ENCODE data around the gene EPN2.

Gene EPN2

DNA sequence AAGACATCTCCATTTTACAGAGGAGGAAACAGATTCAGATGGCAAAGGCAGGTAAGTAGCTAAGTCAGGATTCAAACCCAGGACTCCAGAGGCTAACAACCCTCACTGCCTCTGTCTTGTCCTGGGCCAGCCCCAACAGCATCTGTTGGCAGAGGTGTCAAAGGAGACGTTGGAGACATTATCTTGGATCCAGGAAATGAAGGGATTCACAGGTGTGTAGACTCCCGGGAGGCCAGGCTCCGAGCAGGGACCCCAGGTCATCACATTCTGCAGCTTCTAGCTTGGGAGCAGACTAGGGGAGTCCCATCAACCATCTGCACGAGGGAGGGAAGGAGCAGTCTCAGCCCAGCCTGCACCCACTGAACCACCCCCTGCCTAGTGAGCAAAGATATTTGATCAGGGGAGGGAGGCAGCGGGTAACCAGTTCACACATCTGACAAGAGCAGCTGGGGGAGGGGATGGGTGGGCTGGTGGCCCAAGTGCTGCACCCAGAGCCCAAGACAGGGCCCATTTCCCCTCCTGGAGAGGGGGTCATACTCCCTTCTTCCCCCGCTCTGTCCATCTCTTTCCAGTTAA lies 126.4 kb downstream of the EPN2 start:
- H3K4me3 ChIP-seq (ENCODE audit: low read length): no peak overlapping the region
- TF ChIP-seq CTCF (IDR thresholded peaks at IDR 0.05; ENCODE audit: insufficient read depth, low read depth, low read length, missing control alignments): no peak
- no peak for DNase-seq (ENCODE audit: low read depth)

- H3K4me3 ChIP-seq (ENCODE audit: low read length): no peak overlapping the region
- TF ChIP-seq CTCF (IDR thresholded peaks at IDR 0.05; ENCODE audit: insufficient read depth, low read depth, low read length, missing control alignments): no peak
- DNase-seq (ENCODE audit: low read depth): peak; percentile 50
Observed at GRCh38 chr17:19364699-19365498, 127.7 kb downstream of the EPN2 start.

DNA sequence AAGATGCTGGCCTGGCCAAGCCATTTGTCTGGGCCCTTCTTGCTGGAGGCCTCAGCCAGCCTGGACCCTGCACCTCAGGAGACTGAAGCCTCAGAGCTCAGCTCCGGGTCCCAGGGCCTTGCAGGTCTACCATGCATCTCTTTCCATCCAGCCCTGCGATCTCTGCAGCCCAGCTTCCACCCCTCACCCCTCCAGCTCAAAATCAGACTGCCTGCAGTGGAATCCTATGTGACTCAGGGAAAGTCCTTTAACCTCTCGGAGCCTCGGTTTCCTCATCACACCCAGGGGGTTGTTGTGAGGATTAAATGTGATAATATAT lies 128.3 kb downstream of the EPN2 start:
- no peak for TF ChIP-seq CTCF (IDR thresholded peaks at IDR 0.05; ENCODE audit: insufficient read depth, low read depth, low read length, missing control alignments)
- no peak for DNase-seq (ENCODE audit: low read depth)
- H3K4me3 ChIP-seq (ENCODE audit: low read length): no peak overlapping the region

DNA sequence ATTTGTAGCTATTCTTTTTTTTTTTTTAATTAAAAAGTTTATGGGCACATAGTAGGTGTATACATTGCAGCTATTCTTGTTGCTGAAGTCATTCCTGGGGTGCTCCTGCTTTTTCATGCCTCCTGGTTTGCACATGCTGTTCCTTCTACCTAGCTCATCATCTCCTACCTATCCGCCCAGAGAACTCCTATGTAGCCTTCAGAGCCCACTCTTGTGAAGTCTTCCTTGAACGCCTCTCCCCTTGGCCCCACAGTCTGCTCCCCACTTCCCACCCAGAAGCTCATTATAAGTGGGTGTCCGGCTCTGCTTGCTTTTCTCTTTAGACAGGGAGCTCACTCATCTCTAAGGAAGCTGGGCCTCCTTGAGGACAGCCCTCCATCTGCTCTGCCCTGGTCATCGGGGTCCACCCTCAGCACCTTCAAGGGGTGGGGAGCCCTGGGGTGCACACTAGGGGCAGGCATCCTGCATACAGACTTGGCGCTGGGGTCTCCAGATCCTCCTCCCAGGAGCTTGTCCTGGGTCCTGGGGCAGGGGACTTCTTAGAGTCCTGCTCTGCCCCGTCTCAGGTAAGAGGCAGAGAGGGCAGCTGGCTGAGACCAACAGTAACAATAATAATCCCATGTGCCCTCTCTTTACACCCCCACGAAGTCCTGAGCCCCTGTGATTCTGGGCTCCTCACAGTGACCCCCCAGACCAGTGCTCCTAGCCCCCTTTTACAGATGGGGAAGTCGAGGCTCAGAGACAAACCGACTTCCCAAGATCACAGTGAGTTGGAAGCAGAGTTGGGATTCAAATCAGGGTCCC lies 128.9 kb downstream of the EPN2 start:
- DNase-seq (ENCODE audit: low read depth): no peak
- no peak for TF ChIP-seq CTCF (IDR thresholded peaks at IDR 0.05; ENCODE audit: insufficient read depth, low read depth, low read length, missing control alignments)
- no peak overlapping the region for H3K4me3 ChIP-seq (ENCODE audit: low read length)

GRCh38 chr17:19366637-19366972 lies 129.4 kb downstream of the EPN2 start:
- TF ChIP-seq CTCF (IDR thresholded peaks at IDR 0.05; ENCODE audit: insufficient read depth, low read depth, low read length, missing control alignments): no peak
- DNase-seq (ENCODE audit: low read depth): no peak
- H3K4me3 ChIP-seq (ENCODE audit: low read length): no peak overlapping the region

GRCh38 chr17:19368229-19368628 lies 131.1 kb downstream of the EPN2 start:
- no peak for DNase-seq (ENCODE audit: low read depth)
- no peak overlapping the region for H3K4me3 ChIP-seq (ENCODE audit: low read length)
- TF ChIP-seq CTCF (IDR thresholded peaks at IDR 0.05; ENCODE audit: insufficient read depth, low read depth, low read length, missing control alignments): no peak
